GM08714 (cell line): ENCODE data around the gene DDOST.
"Not testable (repeated sequence)": the region's sequence is repeated elsewhere in the genome, so short reads cannot be mapped to it uniquely, and the experiment has no call there.

Experiments used
- H3K4me3 ChIP-seq: fragments of 200-500 bp; sonication (Bioruptor generic); 2 replicates; pipeline ENCODE4 v1.5.1; 2014; ENCODE audit warnings: mild to moderate bottlenecking, low read length, inconsistent platforms
- ZNF274 ChIP-seq: IDR thresholded peaks from 2 replicates; pipeline ENCODE4 v1.6.1; 2012; ENCODE audit warnings: mild to moderate bottlenecking, low read depth, low read length

Gene DDOST

DNA sequence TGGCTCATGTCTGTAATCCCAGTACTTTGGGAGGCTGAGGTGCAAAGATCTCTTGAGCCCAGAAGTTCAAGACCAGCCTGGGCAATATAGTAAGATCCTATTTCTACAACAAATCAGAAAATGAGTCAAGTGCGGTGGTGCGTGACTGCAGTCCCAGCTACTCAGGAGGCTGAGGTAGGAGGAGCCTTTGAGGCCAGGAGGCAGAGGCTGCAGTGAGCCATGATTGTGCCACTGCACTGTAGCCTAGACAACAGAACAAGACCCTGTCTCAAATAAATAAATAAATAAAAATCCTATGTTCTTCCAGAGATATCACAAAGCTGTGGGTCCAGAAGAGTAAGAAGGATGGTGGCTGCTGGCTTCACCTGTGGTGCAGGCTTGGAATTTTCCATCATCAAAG lies 50.2 kb downstream of the DDOST start:
- TF ChIP-seq ZNF274 = no peak
- no peak overlapping the region for H3K4me3 ChIP-seq

DNA sequence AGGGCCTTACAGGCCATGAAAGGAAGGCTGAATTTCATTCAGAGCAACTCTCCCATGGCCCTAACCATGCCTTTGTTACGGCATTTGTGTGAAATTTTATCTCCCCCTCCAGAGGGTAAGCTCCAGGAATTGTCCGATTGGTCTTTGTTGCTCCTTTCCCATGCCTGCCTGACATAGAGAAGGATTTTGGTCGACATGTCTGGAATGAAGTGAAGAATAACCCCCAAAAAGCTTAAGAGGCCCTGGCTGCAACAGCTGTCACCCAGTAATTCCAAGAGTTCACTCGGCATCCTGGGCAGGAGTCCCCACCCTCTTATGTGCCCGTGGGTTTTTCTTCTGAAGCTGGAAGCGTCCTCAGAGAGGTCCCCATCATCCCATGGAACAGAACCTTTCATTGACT lies 51.6 kb downstream of the DDOST start:
- H3K4me3 ChIP-seq = no peak overlapping the region
- TF ChIP-seq ZNF274 = no peak

DNA sequence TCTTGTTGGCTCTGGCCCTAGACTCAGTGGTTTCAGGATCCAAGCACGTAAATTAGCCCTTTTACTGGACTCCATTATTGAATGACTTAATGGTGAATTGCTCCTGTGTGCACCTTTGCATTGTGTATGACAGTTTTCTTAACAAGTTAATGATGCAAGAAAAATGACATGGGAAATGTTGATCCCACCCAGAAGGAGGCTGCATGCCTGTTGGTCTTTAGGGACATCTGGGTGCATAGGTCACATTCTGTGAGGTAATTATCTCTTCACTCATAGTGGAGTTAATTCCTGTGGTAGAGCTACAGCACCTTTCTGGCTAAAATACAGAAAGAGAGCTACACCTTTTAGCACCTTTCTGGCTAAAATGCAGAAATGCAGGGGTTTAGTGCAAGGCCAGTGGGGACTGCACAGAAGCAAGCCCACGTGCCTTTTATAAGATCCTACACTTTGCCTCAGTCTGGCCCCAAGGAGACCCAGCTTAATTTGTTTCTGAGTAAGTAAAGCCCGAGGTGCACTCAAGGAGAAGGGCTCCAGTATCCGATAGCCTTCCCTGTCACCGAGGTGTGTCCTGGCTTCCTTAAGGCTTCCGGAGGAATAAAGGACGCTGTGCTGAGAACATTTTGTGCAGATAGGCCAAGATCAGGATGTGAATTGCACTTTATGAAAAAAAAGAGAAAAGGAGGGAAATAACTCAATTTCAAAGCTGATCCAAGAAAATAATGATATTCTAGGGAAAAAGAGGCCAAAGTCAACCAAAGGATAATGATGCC lies 54.2 kb downstream of the DDOST start:
- not testable (repeated sequence) for H3K4me3 ChIP-seq

DNA sequence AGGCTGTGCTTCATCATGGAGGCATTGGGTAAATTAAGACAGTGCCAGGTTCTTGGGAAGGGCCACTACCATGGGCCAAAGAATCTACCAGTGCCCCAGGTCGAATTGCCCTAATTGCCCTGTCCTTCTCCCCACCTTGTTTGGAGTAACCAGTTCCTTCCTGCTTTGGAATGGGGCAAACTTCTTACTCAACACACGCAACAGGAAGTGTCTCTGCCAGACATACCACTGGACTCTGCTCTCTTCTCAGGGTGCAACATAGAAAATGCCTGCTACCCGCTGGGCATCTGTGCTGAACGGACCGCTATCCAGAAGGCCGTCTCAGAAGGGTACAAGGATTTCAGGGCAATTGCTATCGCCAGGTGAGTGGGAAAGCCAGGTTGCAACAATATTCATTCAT lies 56.5 kb downstream of the DDOST start:
- TF ChIP-seq ZNF274 = no peak

DNA sequence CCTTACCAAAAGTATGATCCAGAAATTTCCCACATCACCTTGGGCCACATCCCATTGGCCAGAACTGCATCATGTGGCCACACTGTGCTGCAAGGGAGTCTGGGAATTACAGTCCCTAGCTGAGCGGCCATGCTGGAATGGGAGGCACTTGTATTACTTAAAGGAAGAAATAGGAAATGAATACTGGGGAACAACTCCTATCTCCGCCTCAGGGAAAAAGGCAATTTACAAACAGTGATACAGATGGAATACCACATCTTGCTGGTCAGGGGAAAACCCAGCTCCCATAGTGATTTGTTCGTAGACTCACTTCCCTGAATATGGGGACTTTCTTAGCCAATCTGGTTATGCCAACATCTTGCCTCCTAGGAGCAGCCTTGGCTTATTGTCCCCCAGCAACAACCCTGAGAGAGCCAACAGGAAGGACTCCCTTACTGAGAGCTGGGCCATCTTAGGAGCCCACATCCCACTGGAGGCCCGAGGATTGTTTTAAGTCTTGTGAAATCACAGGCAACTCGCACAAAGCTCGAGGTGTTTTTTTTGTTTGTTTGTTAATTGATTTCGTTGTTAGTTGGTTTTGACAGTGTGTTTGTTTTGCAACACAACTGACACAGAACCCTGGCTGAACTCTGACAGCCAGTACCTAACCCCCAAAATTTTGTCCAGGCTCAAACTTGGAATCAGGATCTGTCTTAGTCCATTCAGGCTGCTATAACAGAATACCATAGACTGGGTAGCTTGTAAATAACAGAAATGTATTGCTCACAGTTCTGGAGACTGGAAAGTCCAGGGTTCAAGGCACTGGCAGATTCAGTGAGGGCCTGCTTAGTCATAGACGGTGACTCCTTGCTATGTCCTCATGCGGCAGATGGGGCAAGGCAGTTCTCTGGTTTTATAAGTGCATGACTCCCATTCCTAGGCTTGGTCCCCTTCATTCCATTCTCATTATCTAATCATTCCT lies 57.4 kb downstream of the DDOST start:
- H3K4me3 ChIP-seq = no peak overlapping the region
- TF ChIP-seq ZNF274 = no peak

More for the DNA sequence above, 56.5 kb downstream of the DDOST start:
- H3K4me3 ChIP-seq = no peak overlapping the region

DNA sequence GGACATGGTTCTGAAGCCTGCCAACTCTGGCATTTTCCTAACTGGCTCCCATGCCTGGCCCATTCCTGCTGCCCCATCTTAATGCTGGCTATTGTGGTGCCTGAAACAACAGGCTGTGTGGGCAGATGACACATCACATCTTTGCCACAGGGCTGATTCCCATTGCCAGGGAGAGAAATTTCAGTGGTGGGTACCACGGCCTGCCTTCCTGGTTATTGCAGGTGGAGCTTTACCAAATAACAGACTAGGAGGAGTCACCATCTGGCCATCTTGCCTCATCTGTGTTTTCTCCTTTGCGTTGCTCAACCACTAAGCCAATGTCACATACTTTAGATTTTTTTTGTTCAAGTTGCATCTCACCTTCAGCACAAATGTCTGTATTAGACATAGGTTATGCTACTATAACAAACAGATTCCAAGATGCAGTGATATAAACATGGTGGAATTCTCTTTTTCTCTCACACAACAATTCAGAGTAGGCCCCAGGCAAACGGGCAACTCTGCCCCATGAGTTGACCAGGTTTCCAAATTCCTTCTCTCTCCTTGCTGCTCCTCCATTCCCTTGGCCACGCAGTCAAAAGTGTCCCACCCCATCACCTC lies 58.2 kb downstream of the DDOST start:
- no peak for TF ChIP-seq ZNF274
- H3K4me3 ChIP-seq = no peak overlapping the region
